Activated CD8-positive, alpha-beta T cell treated with anti-CD3 and anti-CD28 coated beads for 36 hours (primary cell): ENCODE results near the gene ETNK2. TPM values are rescaled to one million over a fixed set of nuclear protein-coding genes. Genes with fewer than 3 reads are reported as not detected.

ENCODE experiments used
- ATAC-seq: fragments of 200-7000 bp; cut with Tn5 transposase; one replicate; pipeline ENCODE4 v1.10.0; 2021; ENCODE audit warnings: mild to moderate bottlenecking, moderate library complexity
- CTCF ChIA-PET: fragments of 350-600 bp; sonication (Branson Sonifier 250); formaldehyde crosslinking; loops from one replicate; lab custom pipeline; 2021; ENCODE audit warnings: antibody characterized with exemption; lab: Charles Lee
- POLR2A ChIA-PET: fragments of 350-600 bp; sonication (Branson Sonifier 250); formaldehyde crosslinking; loops from one replicate; lab custom pipeline; 2021; ENCODE audit warnings: antibody characterized with exemption; lab: Charles Lee
- DNase-seq: peaks from one replicate; pipeline ENCODE4 v3.0.0-alpha.2; 2020
- H3K27ac Mint-ChIP-seq: one replicate; pipeline ENCODE4 v1.8.0; 2021; ENCODE audit warnings: mild to moderate bottlenecking, mixed read lengths
- H3K27me3 Mint-ChIP-seq: one replicate; pipeline ENCODE4 v1.8.0; 2021; ENCODE audit warnings: mixed read lengths
- H3K36me3 Mint-ChIP-seq: one replicate; pipeline ENCODE4 v1.8.0; 2021; ENCODE audit warnings: low read depth, mixed read lengths
- H3K4me1 Mint-ChIP-seq: one replicate; pipeline ENCODE4 v1.8.0; 2021; ENCODE audit warnings: low read depth, mixed read lengths
- H3K4me3 Mint-ChIP-seq: one replicate; pipeline ENCODE4 v1.8.0; 2021; ENCODE audit warnings: mild to moderate bottlenecking, moderate library complexity, mixed read lengths
- H3K9me3 Mint-ChIP-seq: one replicate; pipeline ENCODE4 v1.8.0; 2021; ENCODE audit warnings: mixed read lengths
- CTCF ChIP-seq: fragments of 200-600 bp; IDR thresholded peaks from one replicate; pipeline ENCODE4 v1.8.0; 2022; ENCODE audit warnings: antibody characterized with exemption, mild to moderate bottlenecking
- intact Hi-C: fragments of 100-400 bp; cut with micrococcal nuclease; formaldehyde crosslinking; loops from one replicate; pipeline ENCODE4 v1.10.0; 2022
- total RNA-seq, 2 experiments: library from RNA; stranded (reverse); gene quantifications; one replicate each; pipeline ENCODE4 v1.2.3, GENCODE V29; 2021

Gene ETNK2
- total RNA-seq, 2 experiments from 2014 or later, result 1.3 to 1.4 TPM

- ATAC-seq, result no peak
- intact Hi-C loops, result no loop called here
Observed at GRCh38 chr1:204155881-204156280, 4.0 kb upstream of the ETNK2 start.

GRCh38 chr1:204154568-204155255, 2.9 kb upstream of the ETNK2 start:
- CTCF ChIA-PET, result interaction anchor here (1.0 to 2.6 kb wide), 3 partner anchors 8 to 209 kb away, joined by 3 to 8 read pairs (median 6); no protein-coding TSS in a partner anchor
- H3K4me1 Mint-ChIP-seq, result peaks cover 3% of the 10 kb centered on the region
- POLR2A ChIA-PET, result no interaction called here
- intact Hi-C loops, result no loop called here
- ATAC-seq (no peak), DNase-seq (no peak)
- no peaks in the 10 kb centered on the region for H3K9me3 Mint-ChIP-seq
- H3K36me3 Mint-ChIP-seq, result no peaks in the 10 kb centered on the region
- H3K27ac Mint-ChIP-seq, result no peak overlapping the region
- no peak overlapping the region for H3K4me3 Mint-ChIP-seq
- H3K27me3 Mint-ChIP-seq, result no peaks in the 10 kb centered on the region
- no peak for TF ChIP-seq CTCF

More at GRCh38 chr1:204155881-204156280, 4.0 kb upstream of the ETNK2 start:
- Mint-ChIP-seq H3K36me3 (no peaks in the 10 kb centered on the region), H3K27ac (no peak overlapping the region), H3K4me1 (peaks cover 3% of the 10 kb centered on the region), H3K27me3 (peaks cover 4% of the 10 kb centered on the region), H3K9me3 (no peaks in the 10 kb centered on the region), H3K4me3 (no peak overlapping the region)
- ChIA-PET CTCF (interaction anchor here (2.6 kb wide), 1 partner anchor 51 kb away, joined by 8 read pairs; no protein-coding TSS in a partner anchor), POLR2A (no interaction called here)
- DNase-seq, result no peak
- TF ChIP-seq CTCF, result no peak

GRCh38 chr1:204153667-204154066, 1.8 kb upstream of the ETNK2 start:
- no peaks in the 10 kb centered on the region for H3K27me3 Mint-ChIP-seq
- no peaks in the 10 kb centered on the region for H3K36me3 Mint-ChIP-seq
- no peak for DNase-seq
- no peaks in the 10 kb centered on the region for H3K9me3 Mint-ChIP-seq
- no peak overlapping the region for H3K4me3 Mint-ChIP-seq
- H3K4me1 Mint-ChIP-seq, result peaks cover 3% of the 10 kb centered on the region
- intact Hi-C loops, result no loop called here
- no peak overlapping the region for H3K27ac Mint-ChIP-seq
- POLR2A ChIA-PET, result no interaction called here
- CTCF ChIA-PET, result interaction anchor here (1.0 to 2.6 kb wide), 2 partner anchors 13 to 53 kb away, joined by 3 to 8 read pairs; no protein-coding TSS in a partner anchor
- TF ChIP-seq CTCF, result no peak
- ATAC-seq, result no peak

GRCh38 chr1:204152310-204153044, 633 bp upstream of the ETNK2 start:
- peak; percentile 21 for DNase-seq
- Mint-ChIP-seq H3K4me1 (peaks cover 3% of the 10 kb centered on the region), H3K27ac (no peak overlapping the region), H3K9me3 (no peaks in the 10 kb centered on the region), H3K27me3 (no peaks in the 10 kb centered on the region), H3K4me3 (peak overlapping the region; percentile 67), H3K36me3 (no peaks in the 10 kb centered on the region)
- intact Hi-C loops, result no loop called here
- ChIA-PET POLR2A (interaction anchor here (0.8 kb wide), 1 partner anchor 214 kb away, joined by 3 read pairs; no protein-coding TSS in a partner anchor), CTCF (interaction anchor here (0.9 to 2.8 kb wide), 5 partner anchors 10 to 246 kb away, joined by 3 to 19 read pairs (median 7); no protein-coding TSS in a partner anchor)
- peak; percentile 15 for ATAC-seq
- no peak for TF ChIP-seq CTCF
